NCI-H1105 treated with DMSO at 0.1 percent for 48 hours (cell line): ENCODE measurements around the gene MSS51.
"Not testable (repeated sequence)": the region's sequence is repeated elsewhere in the genome, so short reads cannot be mapped to it uniquely, and the experiment has no call there.

Experiments
- DNase-seq: peaks from one replicate; lab custom pipeline; 2025; lab: John Stamatoyannopoulos, UW

MSS51 gene

GRCh38 chr10:73414230-73414945 is 19.0 kb downstream of the MSS51 start:
- peak; percentile 15 for DNase-seq

GRCh38 chr10:73413528-73414229 is 19.7 kb downstream of the MSS51 start, which contains the start of gene ANXA7:
Gene ANXA7 (minus strand): TSS chr10:73414058. CDS start chr10:73400856, 13,202 bp downstream.
- DNase-seq = peak; percentile 72

- peak; percentile 44 for DNase-seq
Observed at GRCh38 chr10:73413108-73413527, 20.2 kb downstream of the MSS51 start.

GRCh38 chr10:73410897-73411296 is 22.5 kb downstream of the MSS51 start:
- DNase-seq = no peak

GRCh38 chr10:73408978-73409521 is 24.3 kb downstream of the MSS51 start:
- DNase-seq = no peak

GRCh38 chr10:73408061-73408460 is 25.3 kb downstream of the MSS51 start:
- DNase-seq = no peak

GRCh38 chr10:73407495-73407894 is 25.9 kb downstream of the MSS51 start:
- DNase-seq = no peak

GRCh38 chr10:73406846-73407245 is 26.5 kb downstream of the MSS51 start:
- no peak for DNase-seq

GRCh38 chr10:73405556-73405955 is 27.8 kb downstream of the MSS51 start:
- DNase-seq = no peak

- no peak for DNase-seq
Observed at GRCh38 chr10:73404690-73405089, 28.7 kb downstream of the MSS51 start.

GRCh38 chr10:73401636-73402035 is 31.7 kb downstream of the MSS51 start:
- no peak for DNase-seq

- no peak for DNase-seq
Observed at GRCh38 chr10:73399063-73399462, 34.3 kb downstream of the MSS51 start.

GRCh38 chr10:73398024-73398423 is 35.3 kb downstream of the MSS51 start:
- DNase-seq = no peak

GRCh38 chr10:73394325-73394724 is 39.0 kb downstream of the MSS51 start:
- DNase-seq = not testable (repeated sequence)

- no peak for DNase-seq
Observed at GRCh38 chr10:73388228-73388627, 45.1 kb downstream of the MSS51 start.

GRCh38 chr10:73386583-73386982 is 46.8 kb downstream of the MSS51 start:
- no peak for DNase-seq

- DNase-seq = no peak
Observed at GRCh38 chr10:73379064-73379748, 54.2 kb downstream of the MSS51 start.

GRCh38 chr10:73376679-73377078 is 56.7 kb downstream of the MSS51 start:
- DNase-seq = no peak
